ENCODE data around the gene CCDC122. TPM values are rescaled to one million over a fixed set of nuclear protein-coding genes. Genes with fewer than 3 reads are reported as not detected.

CCDC122 gene
- total and polyA plus RNA-seq, 2 donors from 2014 or later = 4.3 to 11.7 TPM

GRCh38 chr13:43872181-43872580 is 7.4 kb downstream of the CCDC122 start:
- H3K27me3 ChIP-seq (ENCODE audit: control insufficient read depth, insufficient read depth, low read length) = no peaks in the 10 kb centered on the region
- no peak for TF ChIP-seq CTCF (IDR thresholded peaks at IDR 0.05; ENCODE audit: borderline replicate concordance, extremely low read depth, insufficient read depth)
- intact Hi-C loops (cut with DNase I) = loop anchor here (10.0 kb wide), 1 partner anchor 787 kb away; no protein-coding TSS in a partner anchor
- DNase-seq = no peak
- H3K4me1 ChIP-seq (ENCODE audit: control insufficient read depth in 2 of 3, insufficient read depth in 2 of 3, low read depth in 1 of 3, low read length in 3 of 3) = no peaks in the 10 kb centered on the region
- no peaks in the 10 kb centered on the region for H3K9me3 ChIP-seq (ENCODE audit: control insufficient read depth in 2 of 3, insufficient read depth in 1 of 3, low read length in 3 of 3)
- no peak for FAIRE-seq
- no peak overlapping the region for H3K9ac ChIP-seq (ENCODE audit: low read length in 3 of 3)
- no peaks in the 10 kb centered on the region for H3K36me3 ChIP-seq (ENCODE audit: control insufficient read depth in 2 of 3, insufficient read depth in 3 of 3, low read length in 3 of 3)
- H3K27ac ChIP-seq (ENCODE audit: low read depth in 2 of 2, low read length in 2 of 2) = no peak overlapping the region
- H3K4me3 ChIP-seq (ENCODE audit: low read length in 3 of 3) = no peak overlapping the region

GRCh38 chr13:43865892-43866291 is 13.6 kb downstream of the CCDC122 start:
- Histone ChIP-seq H3K4me1 (ENCODE audit: control insufficient read depth in 2 of 3, insufficient read depth in 2 of 3, low read depth in 1 of 3, low read length in 3 of 3) (no peaks in the 10 kb centered on the region), H3K9ac (ENCODE audit: low read length in 3 of 3) (no peak overlapping the region), H3K9me3 (ENCODE audit: control insufficient read depth in 2 of 3, insufficient read depth in 1 of 3, low read length in 3 of 3) (no peaks in the 10 kb centered on the region), H3K36me3 (ENCODE audit: control insufficient read depth in 2 of 3, insufficient read depth in 3 of 3, low read length in 3 of 3) (no peaks in the 10 kb centered on the region), H3K27me3 (ENCODE audit: control insufficient read depth, insufficient read depth, low read length) (no peaks in the 10 kb centered on the region), H3K27ac (ENCODE audit: low read depth in 2 of 2, low read length in 2 of 2) (no peak overlapping the region), H3K4me3 (ENCODE audit: low read length in 3 of 3) (no peak overlapping the region)
- no peak for DNase-seq
- no peak for TF ChIP-seq CTCF (IDR thresholded peaks at IDR 0.05; ENCODE audit: borderline replicate concordance, extremely low read depth, insufficient read depth)
- no peak for FAIRE-seq
- intact Hi-C loops (cut with DNase I) = no loop called here

- H3K4me3 ChIP-seq (ENCODE audit: low read length in 3 of 3) = no peak overlapping the region
- no peaks in the 10 kb centered on the region for H3K36me3 ChIP-seq (ENCODE audit: control insufficient read depth in 2 of 3, insufficient read depth in 3 of 3, low read length in 3 of 3)
- H3K9me3 ChIP-seq (ENCODE audit: control insufficient read depth in 2 of 3, insufficient read depth in 1 of 3, low read length in 3 of 3) = no peaks in the 10 kb centered on the region
- H3K27me3 ChIP-seq (ENCODE audit: control insufficient read depth, insufficient read depth, low read length) = no peaks in the 10 kb centered on the region
- no peak overlapping the region for H3K9ac ChIP-seq (ENCODE audit: low read length in 3 of 3)
- no peak overlapping the region for H3K27ac ChIP-seq (ENCODE audit: low read depth in 2 of 2, low read length in 2 of 2)
- no peak for TF ChIP-seq CTCF (IDR thresholded peaks at IDR 0.05; ENCODE audit: borderline replicate concordance, extremely low read depth, insufficient read depth)
- FAIRE-seq (no peak), DNase-seq (no peak)
- H3K4me1 ChIP-seq (ENCODE audit: control insufficient read depth in 2 of 3, insufficient read depth in 2 of 3, low read depth in 1 of 3, low read length in 3 of 3) = no peaks in the 10 kb centered on the region
- intact Hi-C loops (cut with DNase I) = no loop called here
Measured at GRCh38 chr13:43864921-43865320, 14.6 kb downstream of the CCDC122 start.

GRCh38 chr13:43861863-43862262 is 17.7 kb downstream of the CCDC122 start:
- Histone ChIP-seq H3K9me3 (ENCODE audit: control insufficient read depth in 2 of 3, insufficient read depth in 1 of 3, low read length in 3 of 3) (no peaks in the 10 kb centered on the region), H3K9ac (ENCODE audit: low read length in 3 of 3) (no peak overlapping the region), H3K27ac (ENCODE audit: low read depth in 2 of 2, low read length in 2 of 2) (no peak overlapping the region), H3K4me3 (ENCODE audit: low read length in 3 of 3) (no peak overlapping the region), H3K4me1 (ENCODE audit: control insufficient read depth in 2 of 3, insufficient read depth in 2 of 3, low read depth in 1 of 3, low read length in 3 of 3) (no peaks in the 10 kb centered on the region), H3K27me3 (ENCODE audit: control insufficient read depth, insufficient read depth, low read length) (no peaks in the 10 kb centered on the region), H3K36me3 (ENCODE audit: control insufficient read depth in 2 of 3, insufficient read depth in 3 of 3, low read length in 3 of 3) (no peaks in the 10 kb centered on the region)
- DNase-seq (no peak), FAIRE-seq (no peak)
- no peak for TF ChIP-seq CTCF (IDR thresholded peaks at IDR 0.05; ENCODE audit: borderline replicate concordance, extremely low read depth, insufficient read depth)
- intact Hi-C loops (cut with DNase I) = no loop called here

All from kidney (tissue), 14 donors.